Measurements from ENCODE around the gene THEM4. TPM values are rescaled to one million over a fixed set of nuclear protein-coding genes. Genes with fewer than 3 reads are reported as not detected.

THEM4 gene
- total RNA-seq, 1 donor from 2014 or later = 15.7 TPM

DNA sequence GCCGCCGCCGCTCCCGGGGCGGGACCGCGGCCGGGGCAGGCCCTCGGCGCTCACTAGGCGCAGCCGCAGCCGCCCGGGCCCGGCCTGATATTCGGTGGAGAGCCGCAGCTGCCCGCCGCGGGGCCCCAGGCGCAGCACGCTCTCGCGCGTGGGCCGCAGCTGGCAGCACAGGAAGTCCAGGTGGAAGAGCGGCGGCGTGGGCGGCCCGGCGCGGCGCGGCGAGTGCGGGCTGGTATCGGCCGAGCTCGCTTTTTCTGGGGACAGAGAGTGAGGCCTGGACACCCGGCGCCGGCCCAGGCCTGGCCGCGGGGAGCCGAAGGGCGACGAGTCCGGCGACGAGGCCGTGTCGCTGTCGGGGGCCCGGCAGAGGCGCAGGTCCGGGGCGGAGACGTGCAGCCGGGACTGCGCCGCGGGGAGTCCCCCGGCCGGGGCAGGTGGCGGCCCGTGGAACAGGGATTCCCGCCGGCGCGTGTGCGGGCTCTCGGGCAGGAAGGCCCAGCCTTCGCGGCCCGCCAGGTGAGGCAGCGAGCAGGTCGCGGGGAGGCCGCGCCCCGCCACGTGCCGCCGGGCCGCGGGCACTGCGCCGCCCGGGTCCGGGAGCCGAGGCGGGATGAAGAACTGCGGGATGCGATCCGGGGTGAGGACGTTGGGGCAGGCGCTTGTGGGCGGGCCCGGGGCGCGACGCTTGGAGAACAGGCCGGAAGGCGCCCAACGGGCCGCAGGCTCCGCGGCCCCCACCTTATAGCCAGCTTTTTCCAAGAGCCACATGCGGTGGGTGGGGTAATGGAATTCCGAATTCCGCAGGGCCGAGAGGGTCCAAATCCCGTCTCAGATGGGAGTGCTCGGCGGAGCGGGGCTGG lies 70.9 kb downstream of the THEM4 start:
- Histone ChIP-seq H3K4me3 (ENCODE audit: insufficient read depth, low read depth, low read length) (peak overlapping the region; percentile 40), H3K9ac (ENCODE audit: low read length) (no peak overlapping the region), H3K27me3 (ENCODE audit: insufficient read depth, low read length) (peaks cover 21% of the 10 kb centered on the region), H4K20me1 (ENCODE audit: insufficient read depth, low read length) (peaks cover 15% of the 10 kb centered on the region), H3K27ac (ENCODE audit: low read depth, low read length) (no peak overlapping the region), H3K4me2 (ENCODE audit: low read length) (peak overlapping the region; percentile 81), H3K4me1 (ENCODE audit: insufficient read depth, low read length) (peaks cover 27% of the 10 kb centered on the region), H3K9me3 (ENCODE audit: insufficient read depth, low read depth, low read length) (no peaks in the 10 kb centered on the region), H2AFZ (ENCODE audit: low read depth, low read length) (peak overlapping the region; percentile 46), H3K36me3 (ENCODE audit: insufficient read depth, low read length) (no peaks in the 10 kb centered on the region), H3K79me2 (ENCODE audit: insufficient read depth, low read length) (no peaks in the 10 kb centered on the region)
- Mint-ChIP-seq H3K9me3 (ENCODE audit: unreplicated experiment) (no peaks in the 10 kb centered on the region), H3K27me3 (ENCODE audit: low read depth, unreplicated experiment) (peaks cover 12% of the 10 kb centered on the region), H3K4me3 (ENCODE audit: unreplicated experiment) (peak overlapping the region; percentile 69), H3K27ac (ENCODE audit: unreplicated experiment) (no peak overlapping the region), H3K36me3 (ENCODE audit: low read depth, unreplicated experiment) (no peaks in the 10 kb centered on the region), H3K4me1 (ENCODE audit: low read depth, unreplicated experiment) (peaks cover 33% of the 10 kb centered on the region)
- FAIRE-seq (no peak), DNase-seq (ENCODE audit: low read depth) (no peak)
- peak; percentile 39 for TF ChIP-seq EZH2 (IDR thresholded peaks at IDR 0.05; ENCODE audit: insufficient read depth, low read length)
- TF ChIP-seq, protein P1, sequence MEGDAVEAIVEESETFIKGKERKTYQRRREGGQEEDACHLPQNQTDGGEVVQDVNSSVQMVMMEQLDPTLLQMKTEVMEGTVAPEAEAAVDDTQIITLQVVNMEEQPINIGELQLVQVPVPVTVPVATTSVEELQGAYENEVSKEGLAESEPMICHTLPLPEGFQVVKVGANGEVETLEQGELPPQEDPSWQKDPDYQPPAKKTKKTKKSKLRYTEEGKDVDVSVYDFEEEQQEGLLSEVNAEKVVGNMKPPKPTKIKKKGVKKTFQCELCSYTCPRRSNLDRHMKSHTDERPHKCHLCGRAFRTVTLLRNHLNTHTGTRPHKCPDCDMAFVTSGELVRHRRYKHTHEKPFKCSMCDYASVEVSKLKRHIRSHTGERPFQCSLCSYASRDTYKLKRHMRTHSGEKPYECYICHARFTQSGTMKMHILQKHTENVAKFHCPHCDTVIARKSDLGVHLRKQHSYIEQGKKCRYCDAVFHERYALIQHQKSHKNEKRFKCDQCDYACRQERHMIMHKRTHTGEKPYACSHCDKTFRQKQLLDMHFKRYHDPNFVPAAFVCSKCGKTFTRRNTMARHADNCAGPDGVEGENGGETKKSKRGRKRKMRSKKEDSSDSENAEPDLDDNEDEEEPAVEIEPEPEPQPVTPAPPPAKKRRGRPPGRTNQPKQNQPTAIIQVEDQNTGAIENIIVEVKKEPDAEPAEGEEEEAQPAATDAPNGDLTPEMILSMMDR (IDR thresholded peaks at IDR 0.05; ENCODE audit: insufficient read depth, low read depth, low read length) = no peak

DNA sequence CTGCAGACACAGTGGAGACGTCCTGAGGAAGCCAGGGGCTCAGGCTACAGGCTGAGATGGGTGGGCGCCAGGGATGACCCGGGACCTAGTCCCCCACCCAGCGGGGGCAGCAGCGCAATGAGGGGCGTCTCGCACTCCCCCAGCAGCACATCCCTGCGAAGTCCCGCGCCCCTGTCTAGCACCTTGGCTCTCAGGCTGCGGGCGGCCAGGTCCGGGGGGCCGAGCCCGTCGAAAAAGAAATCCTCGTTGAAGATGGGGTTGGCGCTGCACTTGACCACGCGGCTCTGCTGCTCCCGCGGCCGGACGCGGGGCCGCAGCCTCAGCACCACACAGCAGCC lies 71.5 kb downstream of the THEM4 start:
- Histone ChIP-seq H3K27ac (ENCODE audit: low read depth, low read length) (no peak overlapping the region), H3K79me2 (ENCODE audit: insufficient read depth, low read length) (no peaks in the 10 kb centered on the region), H3K27me3 (ENCODE audit: insufficient read depth, low read length) (peaks cover 21% of the 10 kb centered on the region), H3K9ac (ENCODE audit: low read length) (no peak overlapping the region), H3K4me2 (ENCODE audit: low read length) (peak overlapping the region; percentile 81), H3K9me3 (ENCODE audit: insufficient read depth, low read depth, low read length) (no peaks in the 10 kb centered on the region), H4K20me1 (ENCODE audit: insufficient read depth, low read length) (peaks cover 15% of the 10 kb centered on the region), H2AFZ (ENCODE audit: low read depth, low read length) (peak overlapping the region; percentile 46), H3K4me1 (ENCODE audit: insufficient read depth, low read length) (peaks cover 27% of the 10 kb centered on the region), H3K4me3 (ENCODE audit: insufficient read depth, low read depth, low read length) (peak overlapping the region; percentile 40), H3K36me3 (ENCODE audit: insufficient read depth, low read length) (no peaks in the 10 kb centered on the region)
- no peaks in the 10 kb centered on the region for H3K9me3 Mint-ChIP-seq (ENCODE audit: unreplicated experiment)
- FAIRE-seq (no peak), DNase-seq (ENCODE audit: low read depth) (no peak)
- no peak overlapping the region for H3K4me3 Mint-ChIP-seq (ENCODE audit: unreplicated experiment)
- TF ChIP-seq EZH2 (IDR thresholded peaks at IDR 0.05; ENCODE audit: insufficient read depth, low read length) = peak; percentile 56
- TF ChIP-seq, protein P1 (IDR thresholded peaks at IDR 0.05; ENCODE audit: insufficient read depth, low read depth, low read length) = no peak
- no peak overlapping the region for H3K27ac Mint-ChIP-seq (ENCODE audit: unreplicated experiment)
- peaks cover 33% of the 10 kb centered on the region for H3K4me1 Mint-ChIP-seq (ENCODE audit: low read depth, unreplicated experiment)
- peaks cover 16% of the 10 kb centered on the region for H3K27me3 Mint-ChIP-seq (ENCODE audit: low read depth, unreplicated experiment)
- H3K36me3 Mint-ChIP-seq (ENCODE audit: low read depth, unreplicated experiment) = no peaks in the 10 kb centered on the region

DNA sequence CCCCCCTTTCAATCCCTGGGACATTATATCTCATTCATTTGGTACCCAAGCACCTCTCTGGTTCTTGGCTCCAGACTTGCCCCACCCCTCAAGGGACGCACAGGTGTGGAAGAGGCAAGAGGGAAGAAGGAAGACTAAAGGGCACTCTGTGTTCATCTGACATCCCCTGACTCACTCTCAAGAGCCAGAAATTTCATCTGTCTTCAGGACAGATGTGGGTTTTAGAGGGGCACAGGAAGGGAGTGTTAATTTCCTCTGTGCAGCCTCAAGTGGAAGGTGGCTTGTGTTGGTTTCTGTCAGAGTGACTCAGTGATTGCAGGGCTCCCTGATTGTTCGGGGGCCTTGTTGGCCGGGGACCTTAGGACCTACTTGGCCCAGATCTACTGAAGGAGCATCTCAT lies 72.1 kb downstream of the THEM4 start:
- Mint-ChIP-seq H3K36me3 (ENCODE audit: low read depth, unreplicated experiment) (no peaks in the 10 kb centered on the region), H3K4me1 (ENCODE audit: low read depth, unreplicated experiment) (peaks cover 33% of the 10 kb centered on the region), H3K27me3 (ENCODE audit: low read depth, unreplicated experiment) (peaks cover 22% of the 10 kb centered on the region), H3K9me3 (ENCODE audit: unreplicated experiment) (no peaks in the 10 kb centered on the region), H3K27ac (ENCODE audit: unreplicated experiment) (no peak overlapping the region), H3K4me3 (ENCODE audit: unreplicated experiment) (peak overlapping the region; percentile 58)
- DNase-seq (ENCODE audit: low read depth) (no peak), FAIRE-seq (no peak)
- Histone ChIP-seq H3K27ac (ENCODE audit: low read depth, low read length) (no peak overlapping the region), H3K4me3 (ENCODE audit: insufficient read depth, low read depth, low read length) (no peak overlapping the region), H3K4me1 (ENCODE audit: insufficient read depth, low read length) (peaks cover 27% of the 10 kb centered on the region), H3K79me2 (ENCODE audit: insufficient read depth, low read length) (no peaks in the 10 kb centered on the region), H3K36me3 (ENCODE audit: insufficient read depth, low read length) (no peaks in the 10 kb centered on the region), H3K4me2 (ENCODE audit: low read length) (no peak overlapping the region), H3K27me3 (ENCODE audit: insufficient read depth, low read length) (peaks cover 21% of the 10 kb centered on the region), H2AFZ (ENCODE audit: low read depth, low read length) (no peak overlapping the region), H3K9me3 (ENCODE audit: insufficient read depth, low read depth, low read length) (no peaks in the 10 kb centered on the region), H3K9ac (ENCODE audit: low read length) (no peak overlapping the region), H4K20me1 (ENCODE audit: insufficient read depth, low read length) (peaks cover 15% of the 10 kb centered on the region)
- TF ChIP-seq EZH2 (IDR thresholded peaks at IDR 0.05; ENCODE audit: insufficient read depth, low read length) = no peak
- TF ChIP-seq, protein P1 (IDR thresholded peaks at IDR 0.05; ENCODE audit: insufficient read depth, low read depth, low read length) = no peak

All from astrocyte (in vitro differentiated cells and primary cell).